GM23338 (cell line): ENCODE results near the gene RAD51B.

ENCODE experiments used
- CTCF ChIP-seq, 2 experiments: fragments of 200-600 bp in 1 of 2; sonication (generic) in 1 of 2; conservative IDR thresholded peaks; 2 replicates each; pipeline versions ENCODE4 v1.5.1 to v1.6.1; 2016 to 2017; ENCODE audit warnings: antibody characterized with exemption in 2 of 2, low read depth in 2 of 2, mild to moderate bottlenecking in 2 of 2, moderate library complexity in 1 of 2
- EZH2 ChIP-seq: fragments of 200-600 bp; sonication (generic); IDR thresholded peaks from one replicate; pipeline ENCODE4 v1.8.0; 2017; ENCODE audit warnings: antibody characterized with exemption, mild to moderate bottlenecking, low read depth; ENCODE audit not compliant: unreplicated experiment
- EZH2phosphoT487 ChIP-seq: fragments of 200-600 bp; sonication (generic); IDR thresholded peaks from one replicate; pipeline ENCODE4 v1.8.1; 2018; ENCODE audit warnings: antibody characterized with exemption; ENCODE audit not compliant: unreplicated experiment
- POLR2AphosphoS5 ChIP-seq: IDR thresholded peaks from 2 replicates; pipeline ENCODE4 v1.6.1; 2016; ENCODE audit warnings: antibody characterized with exemption, low read depth

- TF ChIP-seq CTCF (conservative IDR thresholded peaks at IDR 0.05; ENCODE audit: low read depth in 2 of 2) (no peak), POLR2AphosphoS5 (no peak), EZH2phosphoT487 (no peak), EZH2 (no peak)
These were observed 280.0 kb downstream of the RAD51B start for GRCh38 chr14:68099495-68100045.
